Nephron (organoid): ENCODE data around the gene RPS19BP1.

Experiments used
- H3K27ac Mint-ChIP-seq, 3 experiments: 2 replicates each; pipeline ENCODE4 v1.8.0; 2020; ENCODE audit warnings: mixed read lengths in 3 of 3, mild to moderate bottlenecking in 2 of 3, moderate library complexity in 1 of 3
- H3K27me3 Mint-ChIP-seq: 2 replicates; pipeline ENCODE4 v1.8.0; 2021; ENCODE audit warnings: low read depth, mild to moderate bottlenecking, moderate library complexity, mixed read lengths
- H3K36me3 Mint-ChIP-seq: 2 replicates; pipeline ENCODE4 v1.8.0; 2020; ENCODE audit warnings: low read depth, mixed read lengths
- H3K4me1 Mint-ChIP-seq: 2 replicates; pipeline ENCODE4 v1.8.0; 2020; ENCODE audit warnings: mixed read lengths
- H3K4me3 Mint-ChIP-seq, 3 experiments: 2 replicates each; pipeline ENCODE4 v1.8.0; 2020; ENCODE audit warnings: mild to moderate bottlenecking in 3 of 3, mixed read lengths in 3 of 3, moderate library complexity in 2 of 3
- H3K9me3 Mint-ChIP-seq: 2 replicates; pipeline ENCODE4 v1.8.0; 2020; ENCODE audit warnings: mixed read lengths
- CTCF ChIP-seq, 3 experiments: fragments of 200-600 bp; sonication (generic); IDR thresholded peaks; one replicate each; pipeline ENCODE4 v1.5.0; 2021; ENCODE audit warnings: antibody characterized with exemption in 3 of 3; ENCODE audit not compliant: unreplicated experiment in 3 of 3

RPS19BP1 gene

GRCh38 chr22:39535831-39536449, 3.4 kb upstream of the RPS19BP1 start:
- no peak overlapping the region for H3K27ac Mint-ChIP-seq
- H3K4me1 Mint-ChIP-seq: peaks cover 18% of the 10 kb centered on the region
- no peaks in the 10 kb centered on the region for H3K9me3 Mint-ChIP-seq

GRCh38 chr22:39535357-39535725, 2.8 kb upstream of the RPS19BP1 start:
- Mint-ChIP-seq H3K4me3 (no peak overlapping the region), H3K36me3 (peaks cover 9% of the 10 kb centered on the region), H3K4me1 (peaks cover 23% of the 10 kb centered on the region), H3K27me3 (peaks cover under 1% of the 10 kb centered on the region), H3K9me3 (no peaks in the 10 kb centered on the region), H3K27ac (no peak overlapping the region)
- TF ChIP-seq CTCF (IDR thresholded peaks at IDR 0.05; ENCODE audit: unreplicated experiment in 3 of 3): no peak

More at GRCh38 chr22:39535831-39536449, 3.4 kb upstream of the RPS19BP1 start:
- H3K36me3 Mint-ChIP-seq: peaks cover 4% of the 10 kb centered on the region
- H3K27me3 Mint-ChIP-seq: peaks cover 3% of the 10 kb centered on the region
- H3K4me3 Mint-ChIP-seq: no peak overlapping the region
- no peak for TF ChIP-seq CTCF (IDR thresholded peaks at IDR 0.05; ENCODE audit: unreplicated experiment in 3 of 3)

GRCh38 chr22:39534591-39535356, 2.2 kb upstream of the RPS19BP1 start:
- Mint-ChIP-seq H3K4me3 (peak overlapping the region; percentile 42 to 67 (median 62)), H3K27ac (peak overlapping the region in 2 of 3 experiments; percentile 17 to 60), H3K9me3 (no peaks in the 10 kb centered on the region), H3K36me3 (peaks cover 13% of the 10 kb centered on the region), H3K4me1 (peaks cover 27% of the 10 kb centered on the region), H3K27me3 (no peaks in the 10 kb centered on the region)
- peak; percentile 97 to 98 (median 98) for TF ChIP-seq CTCF (IDR thresholded peaks at IDR 0.05; ENCODE audit: unreplicated experiment in 3 of 3)

GRCh38 chr22:39534092-39534506, 1.6 kb upstream of the RPS19BP1 start:
- Mint-ChIP-seq H3K36me3 (peaks cover 14% of the 10 kb centered on the region), H3K9me3 (no peaks in the 10 kb centered on the region), H3K27me3 (no peaks in the 10 kb centered on the region), H3K4me1 (peaks cover 33% of the 10 kb centered on the region), H3K4me3 (peak overlapping the region; percentile 42 to 67 (median 62)), H3K27ac (peak overlapping the region in 2 of 3 experiments; percentile 17 to 60)
- no peak for TF ChIP-seq CTCF (IDR thresholded peaks at IDR 0.05; ENCODE audit: unreplicated experiment in 3 of 3)

- peak overlapping the region; percentile 38 to 69 (median 69) for H3K27ac Mint-ChIP-seq
Measured at GRCh38 chr22:39530692-39531331, 1.7 kb downstream of the RPS19BP1 start.

More at GRCh38 chr22:39530692-39531331, 1.7 kb downstream of the RPS19BP1 start:
- Mint-ChIP-seq H3K4me1 (peaks cover 55% of the 10 kb centered on the region), H3K9me3 (no peaks in the 10 kb centered on the region), H3K4me3 (peak overlapping the region; percentile 91 to 95 (median 95)), H3K27me3 (no peaks in the 10 kb centered on the region), H3K36me3 (peaks cover 14% of the 10 kb centered on the region)
- peak; percentile 17 to 25 (median 24) for TF ChIP-seq CTCF (IDR thresholded peaks at IDR 0.05; ENCODE audit: unreplicated experiment in 3 of 3)
